A172 (cell line): ENCODE results near the gene PRKG1. TPM values are rescaled to one million over a fixed set of nuclear protein-coding genes. Genes with fewer than 3 reads are reported as not detected.

Source experiments
- DNase-seq: peaks from one replicate; pipeline ENCODE4 v3.0.0-alpha.2; 2015; ENCODE audit warnings: low spot score
- total RNA-seq: library from RNA; depleted of rRNA; stranded (reverse); fragments of >200 nt; shearing (Covaris generic); gene quantifications from 2 replicates; pipeline ENCODE4 v1.2.3, GENCODE V29; 2014

Gene PRKG1
- total RNA-seq, 1 experiment from 2014 or later: 0.22 TPM

GRCh38 chr10:52059089-52059488, 984.8 kb downstream of the PRKG1 start:
- DNase-seq: no peak

GRCh38 chr10:52063159-52063558, 988.9 kb downstream of the PRKG1 start:
- no peak for DNase-seq

- DNase-seq: no peak
These were observed 990.0 kb downstream of the PRKG1 start for GRCh38 chr10:52064084-52064845.

- peak; percentile 2 for DNase-seq
These were observed 992.1 kb downstream of the PRKG1 start for GRCh38 chr10:52066383-52066782.

GRCh38 chr10:52068485-52068884, 994.2 kb downstream of the PRKG1 start:
- no peak for DNase-seq

- no peak for DNase-seq
These were observed 997.5 kb downstream of the PRKG1 start for GRCh38 chr10:52071814-52072213.

- DNase-seq: no peak
These were observed 1000.3 kb downstream of the PRKG1 start for GRCh38 chr10:52074505-52075026.

- no peak for DNase-seq
These were observed 1003.5 kb downstream of the PRKG1 start for GRCh38 chr10:52077814-52078213.

- DNase-seq: no peak
These were observed 1004.2 kb downstream of the PRKG1 start for GRCh38 chr10:52078397-52078937.

GRCh38 chr10:52082307-52082706, 1008.0 kb downstream of the PRKG1 start:
- no peak for DNase-seq

- no peak for DNase-seq
These were observed 1009.1 kb downstream of the PRKG1 start for GRCh38 chr10:52083422-52083821.

- DNase-seq: no peak
These were observed 1018.1 kb downstream of the PRKG1 start for GRCh38 chr10:52092390-52092789.

- DNase-seq: no peak
These were observed 1023.8 kb downstream of the PRKG1 start for GRCh38 chr10:52098130-52098529.

- DNase-seq: no peak
These were observed 1024.8 kb downstream of the PRKG1 start for GRCh38 chr10:52099026-52099600.

GRCh38 chr10:52100011-52100547, 1025.8 kb downstream of the PRKG1 start:
- no peak for DNase-seq

GRCh38 chr10:52105301-52105700, 1031.0 kb downstream of the PRKG1 start:
- no peak for DNase-seq

- no peak for DNase-seq
These were observed 1031.7 kb downstream of the PRKG1 start for GRCh38 chr10:52106011-52106410.

- no peak for DNase-seq
These were observed 1032.6 kb downstream of the PRKG1 start for GRCh38 chr10:52106899-52107298.

- no peak for DNase-seq
These were observed 1033.9 kb downstream of the PRKG1 start for GRCh38 chr10:52108236-52108635.

GRCh38 chr10:52110576-52110975, 1036.3 kb downstream of the PRKG1 start:
- no peak for DNase-seq

- DNase-seq: no peak
These were observed 1037.0 kb downstream of the PRKG1 start for GRCh38 chr10:52111101-52111891.

GRCh38 chr10:52115823-52116222, 1041.5 kb downstream of the PRKG1 start:
- DNase-seq: peak; percentile 56
